ENCODE results near the gene ORMDL3.

The ORMDL3 gene

GRCh38 chr17:39938140-39938869 lies 10.9 kb upstream of the ORMDL3 start:
- POLR2A ChIA-PET = interaction anchor here (0.8 to 1.7 kb wide), 4 partner anchors 11 to 202 kb away, joined by 3 to 6 read pairs (median 3); partner anchors contain the start of genes CASC3, LRRC3C, ORMDL3 and PSMD3
- CTCF ChIA-PET = interaction anchor here (1.1 kb wide), 1 partner anchor 40 kb away, joined by 3 read pairs; no protein-coding TSS in a partner anchor

GRCh38 chr17:39937447-39937846 lies 10.0 kb upstream of the ORMDL3 start:
- ChIA-PET CTCF (interaction anchor here (1.1 kb wide), 1 partner anchor 41 kb away, joined by 3 read pairs; no protein-coding TSS in a partner anchor), POLR2A (interaction anchor here (0.8 to 1.2 kb wide), 3 partner anchors 21 to 203 kb away, joined by 3 read pairs; partner anchors contain the start of genes CASC3 and PSMD3)
- DNase-seq (ENCODE audit: extremely low spot score) = no peak
- TF ChIP-seq L3MBTL2 (conservative IDR thresholded peaks at IDR 0.05) (no peak), SP1 (IDR thresholded peaks at IDR 0.05) (no peak), FOXK2 (IDR thresholded peaks at IDR 0.05) (no peak)

More at GRCh38 chr17:39938140-39938869, 10.9 kb upstream of the ORMDL3 start:
- TF ChIP-seq ELF4 (IDR thresholded peaks at IDR 0.05) = no peak
- TF ChIP-seq FOXA1 (IDR thresholded peaks at IDR 0.05) = no peak
- TF ChIP-seq FOXK2 (IDR thresholded peaks at IDR 0.05) = no peak
- no peak for TF ChIP-seq HDGF (IDR thresholded peaks at IDR 0.05; ENCODE audit: borderline replicate concordance)
- TF ChIP-seq LEF1 (IDR thresholded peaks at IDR 0.05; ENCODE audit: borderline replicate concordance) = no peak
- no peak for TF ChIP-seq FOXM1 (IDR thresholded peaks at IDR 0.05; ENCODE audit: borderline replicate concordance)
- TF ChIP-seq SUZ12 (IDR thresholded peaks at IDR 0.05) = no peak
- no peak for TF ChIP-seq SP1 (IDR thresholded peaks at IDR 0.05)
- TF ChIP-seq PKNOX1 (IDR thresholded peaks at IDR 0.05) = no peak
- no peak for TF ChIP-seq NFRKB (IDR thresholded peaks at IDR 0.05)
- no peak for TF ChIP-seq BHLHE40 (IDR thresholded peaks at IDR 0.05; ENCODE audit: borderline replicate concordance)
- no peak for TF ChIP-seq ARNT (IDR thresholded peaks at IDR 0.05)
- TF ChIP-seq CTBP1 (IDR thresholded peaks at IDR 0.05; ENCODE audit: borderline replicate concordance) = no peak
- no peak for TF ChIP-seq ZNF384 (IDR thresholded peaks at IDR 0.05)
- no peak for TF ChIP-seq TARDBP (IDR thresholded peaks at IDR 0.05)
- TF ChIP-seq L3MBTL2 (conservative IDR thresholded peaks at IDR 0.05) = no peak
- no peak for DNase-seq (ENCODE audit: extremely low spot score)

GRCh38 chr17:39935909-39936308 lies 8.5 kb upstream of the ORMDL3 start:
- POLR2A ChIA-PET = no interaction called here
- no peak for DNase-seq (ENCODE audit: extremely low spot score)
- CTCF ChIA-PET = no interaction called here
- no peak for TF ChIP-seq SUZ12 (IDR thresholded peaks at IDR 0.05)
- no peak for TF ChIP-seq SP1 (IDR thresholded peaks at IDR 0.05)

GRCh38 chr17:39934324-39934723 lies 6.9 kb upstream of the ORMDL3 start:
- DNase-seq (ENCODE audit: extremely low spot score) = no peak
- ChIA-PET POLR2A (interaction anchor here (1.3 kb wide), 1 partner anchor 46 kb away, joined by 3 read pairs; the partner anchor contains the start of gene PSMD3), CTCF (no interaction called here)
- TF ChIP-seq SP1 (IDR thresholded peaks at IDR 0.05) (no peak), ARNT (IDR thresholded peaks at IDR 0.05) (no peak), BHLHE40 (IDR thresholded peaks at IDR 0.05; ENCODE audit: borderline replicate concordance) (no peak), FOXM1 (IDR thresholded peaks at IDR 0.05; ENCODE audit: borderline replicate concordance) (no peak), PKNOX1 (IDR thresholded peaks at IDR 0.05) (no peak), FOXK2 (IDR thresholded peaks at IDR 0.05) (no peak)

- no peak for DNase-seq (ENCODE audit: extremely low spot score)
- TF ChIP-seq NFRKB (IDR thresholded peaks at IDR 0.05) = no peak
- TF ChIP-seq ZNF384 (IDR thresholded peaks at IDR 0.05) = no peak
- no peak for TF ChIP-seq SP1 (IDR thresholded peaks at IDR 0.05)
- TF ChIP-seq FOXA1 (IDR thresholded peaks at IDR 0.05) = no peak
- no peak for TF ChIP-seq SUZ12 (IDR thresholded peaks at IDR 0.05)
- TF ChIP-seq ARNT (IDR thresholded peaks at IDR 0.05) = no peak
- no peak for TF ChIP-seq FOXK2 (IDR thresholded peaks at IDR 0.05)
- TF ChIP-seq FOXM1 (IDR thresholded peaks at IDR 0.05; ENCODE audit: borderline replicate concordance) = no peak
- TF ChIP-seq PKNOX1 (IDR thresholded peaks at IDR 0.05) = no peak
- no peak for TF ChIP-seq BHLHE40 (IDR thresholded peaks at IDR 0.05; ENCODE audit: borderline replicate concordance)
- no peak for TF ChIP-seq CTBP1 (IDR thresholded peaks at IDR 0.05; ENCODE audit: borderline replicate concordance)
- no peak for TF ChIP-seq LEF1 (IDR thresholded peaks at IDR 0.05; ENCODE audit: borderline replicate concordance)
- no peak for TF ChIP-seq HDGF (IDR thresholded peaks at IDR 0.05; ENCODE audit: borderline replicate concordance)
- no peak for TF ChIP-seq ELF4 (IDR thresholded peaks at IDR 0.05)
- no peak for TF ChIP-seq L3MBTL2 (conservative IDR thresholded peaks at IDR 0.05)
- no peak for TF ChIP-seq TARDBP (IDR thresholded peaks at IDR 0.05)
- CTCF ChIA-PET = no interaction called here
- POLR2A ChIA-PET = interaction anchor here (1.3 kb wide), 1 partner anchor 47 kb away, joined by 3 read pairs; the partner anchor contains the start of gene PSMD3
Observed at GRCh38 chr17:39933912-39934311, 6.5 kb upstream of the ORMDL3 start.

- no peak for DNase-seq (ENCODE audit: extremely low spot score)
- no peak for TF ChIP-seq TARDBP (IDR thresholded peaks at IDR 0.05)
- no peak for TF ChIP-seq NFRKB (IDR thresholded peaks at IDR 0.05)
- TF ChIP-seq SUZ12 (IDR thresholded peaks at IDR 0.05) = no peak
- POLR2A ChIA-PET = no interaction called here
- CTCF ChIA-PET = no interaction called here
Observed at GRCh38 chr17:39929646-39930407, 2.4 kb upstream of the ORMDL3 start.
